Activated gamma-delta T cell treated with anti-CD3 and anti-CD28 coated beads, Interleukin-2, amount 50 U/mL, for 16 hours (primary cell): Measurements from ENCODE around the gene ADIG.

Experiments used
- DNase-seq: peaks from one replicate; pipeline ENCODE4 v3.0.0-alpha.2; 2020; ENCODE audit warnings: low read depth

ADIG gene

DNA sequence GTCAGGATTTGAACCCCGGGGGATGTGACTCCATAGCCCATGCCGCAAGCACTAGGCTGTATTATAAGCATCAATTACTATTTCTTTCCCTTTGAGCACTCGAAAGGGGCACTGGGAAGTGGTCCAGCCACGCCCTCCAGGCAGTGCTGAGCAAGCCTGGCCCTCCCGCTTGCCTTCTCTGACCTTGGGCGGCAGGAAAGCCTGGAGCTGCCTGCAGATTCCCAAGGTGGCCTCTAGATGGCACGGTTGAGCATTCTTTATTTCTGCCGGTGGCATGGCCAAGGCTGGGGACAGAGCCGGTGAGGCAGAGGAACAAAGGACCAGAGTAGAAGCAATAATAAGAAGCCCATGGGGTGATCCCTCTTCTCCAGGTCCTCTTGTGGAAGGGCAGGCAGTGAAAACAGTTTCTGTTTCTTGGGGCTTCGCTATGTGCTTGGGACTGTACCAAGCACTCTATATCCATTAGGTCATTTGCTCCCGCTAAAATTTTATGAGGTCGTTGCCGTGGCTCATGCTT is 52.6 kb downstream of the ADIG start:
- peak; percentile 35 for DNase-seq

DNA sequence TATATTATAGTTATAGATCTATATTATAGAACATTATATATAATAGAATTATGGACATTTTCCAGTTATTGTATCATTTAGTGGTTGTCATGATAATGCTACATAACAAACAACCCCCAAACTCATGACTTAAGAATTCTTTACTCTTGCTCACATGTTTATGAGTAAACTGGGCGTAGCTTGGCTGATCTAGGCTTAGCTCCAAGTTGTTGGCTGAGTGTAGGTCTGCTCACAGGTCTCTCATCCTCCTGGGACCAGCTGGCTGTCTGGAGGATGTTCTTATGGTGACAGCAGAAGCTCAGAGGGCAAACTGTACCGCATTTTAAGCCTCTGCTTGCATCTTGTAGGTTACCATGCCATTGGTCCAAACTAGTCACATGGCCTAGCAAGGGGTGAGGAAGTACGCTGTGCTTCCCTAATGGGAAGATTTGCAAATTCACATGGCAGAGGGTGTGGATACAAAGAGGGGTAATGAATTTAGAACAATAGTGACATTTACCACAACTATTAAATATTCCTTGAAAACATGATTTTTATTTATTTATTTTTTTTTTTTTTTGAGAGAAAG is 54.8 kb downstream of the ADIG start:
- no peak for DNase-seq
